ENCODE measurements around the gene SNX17.

SNX17 gene

DNA sequence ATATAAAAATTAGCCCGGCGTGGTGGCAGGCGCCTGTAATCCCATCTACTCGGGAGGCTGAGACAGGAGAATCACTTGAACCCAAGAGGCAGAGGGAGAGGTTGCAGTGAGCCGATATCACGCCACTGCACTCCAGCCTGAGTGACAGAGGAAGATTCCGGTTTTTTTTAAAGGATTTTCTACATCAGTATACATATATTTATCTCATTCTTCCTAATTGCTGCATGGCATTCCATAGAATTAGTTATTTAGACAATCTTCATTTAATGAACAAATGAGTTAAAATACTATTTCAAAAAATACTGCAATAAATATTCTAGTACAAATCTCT, 15.9 kb upstream of the SNX17 start:
- H3K4me3 ChIP-seq (ENCODE audit: low read depth, low read length): no peak overlapping the region
- TF ChIP-seq, protein P1, sequence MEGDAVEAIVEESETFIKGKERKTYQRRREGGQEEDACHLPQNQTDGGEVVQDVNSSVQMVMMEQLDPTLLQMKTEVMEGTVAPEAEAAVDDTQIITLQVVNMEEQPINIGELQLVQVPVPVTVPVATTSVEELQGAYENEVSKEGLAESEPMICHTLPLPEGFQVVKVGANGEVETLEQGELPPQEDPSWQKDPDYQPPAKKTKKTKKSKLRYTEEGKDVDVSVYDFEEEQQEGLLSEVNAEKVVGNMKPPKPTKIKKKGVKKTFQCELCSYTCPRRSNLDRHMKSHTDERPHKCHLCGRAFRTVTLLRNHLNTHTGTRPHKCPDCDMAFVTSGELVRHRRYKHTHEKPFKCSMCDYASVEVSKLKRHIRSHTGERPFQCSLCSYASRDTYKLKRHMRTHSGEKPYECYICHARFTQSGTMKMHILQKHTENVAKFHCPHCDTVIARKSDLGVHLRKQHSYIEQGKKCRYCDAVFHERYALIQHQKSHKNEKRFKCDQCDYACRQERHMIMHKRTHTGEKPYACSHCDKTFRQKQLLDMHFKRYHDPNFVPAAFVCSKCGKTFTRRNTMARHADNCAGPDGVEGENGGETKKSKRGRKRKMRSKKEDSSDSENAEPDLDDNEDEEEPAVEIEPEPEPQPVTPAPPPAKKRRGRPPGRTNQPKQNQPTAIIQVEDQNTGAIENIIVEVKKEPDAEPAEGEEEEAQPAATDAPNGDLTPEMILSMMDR (IDR thresholded peaks at IDR 0.05; ENCODE audit: borderline replicate concordance, insufficient read depth, low read depth, low read length): no peak

DNA sequence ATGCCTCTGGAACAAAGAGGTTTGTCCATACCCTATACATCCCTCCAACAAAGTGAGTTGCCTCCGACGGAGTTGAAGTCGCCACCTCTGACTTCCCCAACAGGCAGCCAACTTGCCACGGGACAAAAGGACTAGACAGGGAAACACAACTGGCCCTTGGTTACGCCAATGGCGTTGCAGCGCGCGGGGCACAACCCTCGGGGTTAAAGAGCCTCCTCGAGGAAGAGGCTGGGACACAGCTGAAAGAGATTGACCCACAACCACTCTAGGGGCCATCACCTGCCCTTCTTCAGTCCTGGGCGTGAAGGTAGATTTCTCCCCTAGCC, 14.4 kb upstream of the SNX17 start:
- peak overlapping the region; percentile 67 for H3K4me3 ChIP-seq (ENCODE audit: low read depth, low read length)
- TF ChIP-seq, protein P1 (IDR thresholded peaks at IDR 0.05; ENCODE audit: borderline replicate concordance, insufficient read depth, low read depth, low read length): no peak

DNA sequence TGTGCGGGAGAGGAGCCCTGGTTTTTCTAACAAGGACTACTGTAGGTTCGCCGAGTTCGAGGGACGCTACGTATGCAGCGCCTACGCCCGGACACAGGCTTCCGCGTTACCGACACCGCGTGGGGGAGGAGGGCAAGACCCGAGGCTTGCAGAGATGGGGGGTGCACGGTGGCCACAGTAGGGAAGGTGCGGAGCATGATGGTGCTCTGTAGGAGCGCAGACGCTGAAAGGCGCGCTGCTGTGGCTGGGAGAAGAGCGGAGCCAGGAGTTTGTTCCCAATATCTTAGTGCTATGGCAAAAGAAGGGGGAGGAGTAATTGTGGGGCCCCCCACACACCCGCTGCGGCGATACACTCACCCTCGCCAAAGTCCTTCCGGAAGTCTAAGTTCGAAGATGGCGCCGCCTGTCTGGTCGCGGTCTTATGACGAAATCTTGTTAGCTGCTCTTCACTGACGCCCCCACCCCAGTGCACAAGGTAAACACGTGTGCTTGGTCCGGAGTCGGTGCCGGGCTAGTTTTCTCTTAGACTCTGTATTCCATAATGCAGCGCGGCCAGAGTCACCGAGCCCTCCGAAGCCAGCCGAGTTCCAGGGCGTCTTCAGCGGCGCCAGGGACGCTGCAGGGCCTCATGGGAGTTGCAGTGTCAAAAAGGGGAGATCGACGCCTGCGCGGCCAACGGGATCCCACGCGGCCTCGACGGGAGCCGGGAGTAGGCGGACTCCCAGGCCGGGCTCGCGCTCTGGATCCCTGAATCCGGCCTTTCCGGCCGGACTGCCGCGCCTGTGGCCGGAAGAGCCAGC, 13.8 kb upstream of the SNX17 start, which contains the start of gene GTF3C2:
GTF3C2 (minus strand) TSS at position 383 of the 800 bp plus-strand sequence. CDS start 13,210 bp downstream, outside the sequence.
- TF ChIP-seq, protein P1 (IDR thresholded peaks at IDR 0.05; ENCODE audit: borderline replicate concordance, insufficient read depth, low read depth, low read length): no peak
- H3K4me3 ChIP-seq (ENCODE audit: low read depth, low read length): peak within 1 kb of the TSS; percentile 67

DNA sequence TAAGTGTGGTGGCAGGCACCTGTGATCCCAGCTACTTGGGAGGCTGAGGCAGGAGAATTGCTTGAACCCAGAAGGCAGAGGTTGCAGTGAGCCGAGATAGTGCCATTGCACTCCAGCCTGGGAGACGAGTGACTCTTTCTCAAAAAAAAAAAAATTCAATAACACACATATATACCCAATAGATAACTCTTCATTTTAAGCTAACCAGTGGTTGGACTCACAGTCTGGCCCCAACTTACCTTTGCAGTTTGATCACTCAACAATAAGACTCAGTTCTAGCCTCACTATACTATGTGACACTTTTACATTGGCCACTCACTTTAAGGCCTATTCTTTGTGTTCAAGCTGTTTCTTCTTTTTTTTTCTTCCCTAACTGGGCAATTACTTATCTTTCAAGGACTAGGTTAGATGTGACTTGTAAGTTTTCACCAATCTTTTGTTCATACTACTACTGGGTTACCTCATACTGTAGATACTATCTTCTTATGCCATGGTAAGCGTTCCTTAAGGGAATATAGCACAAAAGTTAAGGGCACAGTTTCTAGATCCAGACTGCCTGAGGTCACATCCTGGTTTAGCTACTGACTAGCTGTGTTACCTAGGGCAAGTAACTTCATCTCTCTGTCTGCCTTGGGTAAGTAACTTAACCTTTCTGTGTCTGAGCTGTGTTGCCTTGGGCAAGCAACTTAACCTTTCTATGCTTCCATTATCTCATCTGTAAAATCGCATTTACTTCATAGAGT, 7.6 kb upstream of the SNX17 start:
- no peak overlapping the region for H3K4me3 ChIP-seq (ENCODE audit: low read depth, low read length)
- TF ChIP-seq, protein P1 (IDR thresholded peaks at IDR 0.05; ENCODE audit: borderline replicate concordance, insufficient read depth, low read depth, low read length): no peak

DNA sequence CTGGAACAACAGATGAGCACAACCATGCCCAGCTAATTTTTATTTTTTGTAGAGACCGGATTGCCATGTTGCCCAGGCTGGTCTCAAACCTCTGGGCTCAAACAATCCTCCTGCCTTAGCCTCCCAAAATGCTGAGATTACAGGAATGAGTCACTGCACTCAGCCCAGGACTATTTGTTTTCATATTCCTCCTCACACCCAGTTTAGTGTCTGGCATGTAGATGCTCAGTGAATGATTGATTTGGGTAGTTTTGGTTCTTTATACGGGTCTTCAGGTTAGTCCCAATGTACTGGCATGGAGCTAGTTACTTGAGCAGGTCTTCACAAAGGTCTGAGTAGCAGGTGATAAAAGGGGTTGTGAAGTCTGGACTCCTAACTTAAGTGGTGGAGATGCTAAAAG, 6.5 kb upstream of the SNX17 start:
- no peak overlapping the region for H3K4me3 ChIP-seq (ENCODE audit: low read depth, low read length)
- TF ChIP-seq, protein P1 (IDR thresholded peaks at IDR 0.05; ENCODE audit: borderline replicate concordance, insufficient read depth, low read depth, low read length): no peak

DNA sequence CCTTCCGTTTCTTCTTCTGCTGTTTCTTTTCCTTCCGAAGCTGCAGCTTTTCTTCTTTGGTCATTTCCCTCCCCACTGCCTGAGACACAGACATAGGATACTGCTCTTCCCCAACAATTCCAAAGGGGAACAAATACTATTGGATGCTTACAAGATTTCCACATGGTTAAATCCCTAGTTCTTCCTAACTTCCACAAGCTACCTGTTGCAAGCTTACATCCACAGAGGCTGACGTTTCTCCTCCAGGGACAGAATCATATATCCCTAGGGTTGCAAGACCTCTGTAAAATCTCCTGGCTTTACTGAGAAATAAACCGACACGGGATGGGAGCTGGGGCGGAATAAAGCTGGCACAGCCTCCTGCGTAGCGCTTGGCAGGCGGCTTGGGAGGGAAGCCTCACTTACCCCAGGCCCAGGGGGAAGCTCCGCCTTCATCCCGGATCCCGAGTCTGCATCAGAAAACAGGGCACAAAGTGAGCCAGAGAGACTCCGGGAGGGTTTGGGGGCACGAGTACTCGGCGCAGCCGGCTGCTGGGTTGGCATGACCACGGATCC, 868 bp upstream of the SNX17 start:
- TF ChIP-seq, protein P1 (IDR thresholded peaks at IDR 0.05; ENCODE audit: borderline replicate concordance, insufficient read depth, low read depth, low read length): no peak
- H3K4me3 ChIP-seq (ENCODE audit: low read depth, low read length): peak overlapping the region; percentile 85

Data from GM12875 (cell line).